ENCODE measurements around the gene TMEM237.
"Not testable (repeated sequence)": the region's sequence is repeated elsewhere in the genome, so short reads cannot be mapped to it uniquely, and the experiment has no call there.

The TMEM237 gene

GRCh38 chr2:201643216-201643890 is at the start of gene TMEM237:
TMEM237 (minus strand) TSS chr2:201643503; CDS start chr2:201643400, 103 bp downstream.
- DNase-seq: peak; percentile 53

- no peak for DNase-seq
Observed at GRCh38 chr2:201685156-201685555, 41.9 kb upstream of the TMEM237 start.

GRCh38 chr2:201680743-201681142 is 37.4 kb upstream of the TMEM237 start:
- no peak for DNase-seq

GRCh38 chr2:201678401-201678800 is 35.1 kb upstream of the TMEM237 start:
- no peak for DNase-seq

- DNase-seq: no peak
Observed at GRCh38 chr2:201675454-201675853, 32.2 kb upstream of the TMEM237 start.

- no peak for DNase-seq
Observed at GRCh38 chr2:201674794-201675193, 31.5 kb upstream of the TMEM237 start.

GRCh38 chr2:201674298-201674697 is 31.0 kb upstream of the TMEM237 start:
- DNase-seq: no peak

GRCh38 chr2:201673546-201673945 is 30.2 kb upstream of the TMEM237 start:
- no peak for DNase-seq

GRCh38 chr2:201671205-201671604 is 27.9 kb upstream of the TMEM237 start:
- not testable (repeated sequence) for DNase-seq

GRCh38 chr2:201669865-201670264 is 26.6 kb upstream of the TMEM237 start:
- DNase-seq: no peak

- no peak for DNase-seq
Observed at GRCh38 chr2:201668402-201668910, 25.2 kb upstream of the TMEM237 start.

- no peak for DNase-seq
Observed at GRCh38 chr2:201664334-201664733, 21.0 kb upstream of the TMEM237 start.

- no peak for DNase-seq
Observed at GRCh38 chr2:201661366-201661765, 18.1 kb upstream of the TMEM237 start.

GRCh38 chr2:201660293-201660895 is 17.1 kb upstream of the TMEM237 start:
- DNase-seq: no peak

GRCh38 chr2:201656740-201657139 is 13.4 kb upstream of the TMEM237 start:
- no peak for DNase-seq

GRCh38 chr2:201656102-201656501 is 12.8 kb upstream of the TMEM237 start:
- DNase-seq: no peak

GRCh38 chr2:201654616-201655384 is 11.5 kb upstream of the TMEM237 start:
- peak; percentile 97 for DNase-seq

GRCh38 chr2:201653221-201653620 is 9.9 kb upstream of the TMEM237 start:
- DNase-seq: no peak

GRCh38 chr2:201649442-201649841 is 6.1 kb upstream of the TMEM237 start:
- no peak for DNase-seq

GRCh38 chr2:201647431-201647830 is 4.1 kb upstream of the TMEM237 start:
- no peak for DNase-seq

GRCh38 chr2:201644001-201644400 is 698 bp upstream of the TMEM237 start:
- DNase-seq: peak; percentile 64

GRCh38 chr2:201642579-201643215 is 606 bp downstream of the TMEM237 start:
- DNase-seq: peak; percentile 86

GRCh38 chr2:201642086-201642578 is 1.2 kb downstream of the TMEM237 start:
- no peak for DNase-seq

All from fibroblast of skin of right biceps (primary cell).